ENCODE results near the gene TMEM30B. TPM values are rescaled to one million over a fixed set of nuclear protein-coding genes. Genes with fewer than 3 reads are reported as not detected.

TMEM30B gene
- total and polyA plus RNA-seq, 2 of the 13 experiments (the other 11 are each of a cell fraction or from before 2014, with no cell fraction given): not detected

- TF ChIP-seq SMAD3 (CRISPR knock-in tag; IDR thresholded peaks at IDR 0.05) (0 out of 2 replicates have a peak, but pooled peaks have one; percentile 58), RFXANK (CRISPR knock-in tag; IDR thresholded peaks at IDR 0.05) (no peak), KDM2A (CRISPR knock-in tag; IDR thresholded peaks at IDR 0.05; ENCODE audit: borderline replicate concordance, low read depth) (0 out of 2 replicates have a peak, but pooled peaks have one; percentile 35), ZNF121 (CRISPR knock-in tag; IDR thresholded peaks at IDR 0.05) (no peak), STAG1 (CRISPR knock-in tag; IDR thresholded peaks at IDR 0.05) (peak; percentile 98), ESRRA (CRISPR knock-in tag; IDR thresholded peaks at IDR 0.05; ENCODE audit: low read depth) (no peak)
These were observed 28.6 kb downstream of the TMEM30B start (continued) for GRCh38 chr14:61252369-61253063.

- no peaks in the 10 kb centered on the region for H4K20me1 ChIP-seq (ENCODE audit: insufficient read depth, low read length)
- H3K9me3 ChIP-seq (ENCODE audit: low read length): no peaks in the 10 kb centered on the region
- no peaks in the 10 kb centered on the region for H3K79me2 ChIP-seq (ENCODE audit: insufficient read depth, low read length)
- FAIRE-seq: no peak
- no peaks in the 10 kb centered on the region for H3K36me3 ChIP-seq (replicated peaks in 1 of 2; ENCODE audit: control insufficient read depth in 1 of 2, insufficient read depth in 2 of 2, low read length in 2 of 2)
- H2AFZ ChIP-seq (ENCODE audit: low read length): no peak overlapping the region
- peaks cover 0 to 3% of the 10 kb centered on the region in 2 experiments; a peak in 3 of 5 replicates for H3K27me3 ChIP-seq (ENCODE audit: control insufficient read depth in 1 of 2, insufficient read depth in 2 of 2, low read length in 2 of 2)
- ChIA-PET CTCF (ENCODE audit: low intra/inter-chr PET ratio, low total read pairs) (no interaction called here), POLR2A (no interaction called here)
- H3K27ac ChIP-seq (ENCODE audit: extremely low read length, insufficient read depth, low read length): no peak overlapping the region
- no peak overlapping the region for H3K9ac ChIP-seq (ENCODE audit: insufficient read depth, low read depth, low read length)
- WGBS (ENCODE audit: low lambda C conversion rate): 58% methylated on average over 9 of the region's 9 CpGs
- H3K4me2 ChIP-seq (ENCODE audit: low read depth, low read length): no peak overlapping the region
- no peaks in the 10 kb centered on the region; the same call in 1 of the 2 replicates for H3K4me1 ChIP-seq (ENCODE audit: insufficient read depth, low read length)
- ATAC-seq: no peak
- BruUV-seq (replicated peaks): no TSS peak
- DNase-seq (ENCODE audit: low spot score): no peak
- H3K4me3 ChIP-seq (replicated peaks in 1 of 3; ENCODE audit: insufficient read depth in 1 of 3, low read depth in 2 of 3, low read length in 3 of 3): no peak overlapping the region
- in situ Hi-C loops (cut with HindIII; ENCODE audit: extremely low pct_ligation_motif_present, low pct_unique_long_range_greater_than_20kb): loop anchor here (10.0 kb wide), 2 partner anchors 625 to 905 kb away; no protein-coding TSS in a partner anchor
- intact Hi-C loops (cut with micrococcal nuclease; ENCODE audit: unreplicated experiment): loop anchor here (5.0 kb wide), 3 partner anchors 148 to 528 kb away; partner anchors contain the start of gene SIX4
- TF ChIP-seq ZNF556 (CRISPR knock-in tag; IDR thresholded peaks at IDR 0.05; ENCODE audit: borderline replicate concordance) (no peak), SUZ12 (IDR thresholded peaks at IDR 0.05; ENCODE audit: low read depth, low read length) (no peak), ZNF891 (CRISPR knock-in tag; IDR thresholded peaks at IDR 0.05) (no peak), ZNF652 (CRISPR knock-in tag; IDR thresholded peaks at IDR 0.05; ENCODE audit: borderline replicate concordance, low read depth) (no peak), STAT6 (CRISPR knock-in tag; IDR thresholded peaks at IDR 0.05; ENCODE audit: borderline replicate concordance) (no peak), ZSCAN9 (CRISPR knock-in tag; IDR thresholded peaks at IDR 0.05; ENCODE audit: borderline replicate concordance) (no peak), MTA1 (CRISPR knock-in tag; IDR thresholded peaks at IDR 0.05; ENCODE audit: borderline replicate concordance) (no peak), NR0B2 (CRISPR knock-in tag; IDR thresholded peaks at IDR 0.05) (no peak), KLF12 (CRISPR knock-in tag; IDR thresholded peaks at IDR 0.05; ENCODE audit: borderline replicate concordance) (no peak), RARG (CRISPR knock-in tag; IDR thresholded peaks at IDR 0.05; ENCODE audit: low read depth) (no peak), HOXA9 (CRISPR knock-in tag; IDR thresholded peaks at IDR 0.05; ENCODE audit: borderline replicate concordance) (no peak), ZNF672 (CRISPR knock-in tag; IDR thresholded peaks at IDR 0.05) (no peak), ZNF33A (CRISPR knock-in tag; IDR thresholded peaks at IDR 0.05; ENCODE audit: borderline replicate concordance) (no peak), RNF2 (conservative IDR thresholded peaks at IDR 0.05; ENCODE audit: low read depth) (no peak)
These were observed 31.1 kb downstream of the TMEM30B start for GRCh38 chr14:61250063-61250462.

Data from HepG2 (cell line).